Measurements from ENCODE around the gene VWF.

Gene VWF

DNA sequence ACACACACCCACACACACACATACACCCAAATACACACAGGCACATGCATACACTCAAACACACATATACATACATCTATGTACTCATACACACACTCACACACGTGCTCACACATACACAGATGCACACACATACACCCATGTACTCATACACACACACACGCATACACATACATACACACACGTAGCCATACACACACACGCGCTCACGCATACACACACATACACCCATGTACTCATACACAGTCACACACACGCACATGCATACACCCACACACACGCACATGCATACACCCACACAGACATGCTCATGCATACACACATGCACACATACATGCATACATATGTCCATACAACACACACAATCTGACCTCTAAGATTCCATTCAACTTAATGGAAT lies 91.7 kb downstream of the VWF start:
- TF ChIP-seq, protein P1, sequence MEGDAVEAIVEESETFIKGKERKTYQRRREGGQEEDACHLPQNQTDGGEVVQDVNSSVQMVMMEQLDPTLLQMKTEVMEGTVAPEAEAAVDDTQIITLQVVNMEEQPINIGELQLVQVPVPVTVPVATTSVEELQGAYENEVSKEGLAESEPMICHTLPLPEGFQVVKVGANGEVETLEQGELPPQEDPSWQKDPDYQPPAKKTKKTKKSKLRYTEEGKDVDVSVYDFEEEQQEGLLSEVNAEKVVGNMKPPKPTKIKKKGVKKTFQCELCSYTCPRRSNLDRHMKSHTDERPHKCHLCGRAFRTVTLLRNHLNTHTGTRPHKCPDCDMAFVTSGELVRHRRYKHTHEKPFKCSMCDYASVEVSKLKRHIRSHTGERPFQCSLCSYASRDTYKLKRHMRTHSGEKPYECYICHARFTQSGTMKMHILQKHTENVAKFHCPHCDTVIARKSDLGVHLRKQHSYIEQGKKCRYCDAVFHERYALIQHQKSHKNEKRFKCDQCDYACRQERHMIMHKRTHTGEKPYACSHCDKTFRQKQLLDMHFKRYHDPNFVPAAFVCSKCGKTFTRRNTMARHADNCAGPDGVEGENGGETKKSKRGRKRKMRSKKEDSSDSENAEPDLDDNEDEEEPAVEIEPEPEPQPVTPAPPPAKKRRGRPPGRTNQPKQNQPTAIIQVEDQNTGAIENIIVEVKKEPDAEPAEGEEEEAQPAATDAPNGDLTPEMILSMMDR (IDR thresholded peaks at IDR 0.05), result no peak

DNA sequence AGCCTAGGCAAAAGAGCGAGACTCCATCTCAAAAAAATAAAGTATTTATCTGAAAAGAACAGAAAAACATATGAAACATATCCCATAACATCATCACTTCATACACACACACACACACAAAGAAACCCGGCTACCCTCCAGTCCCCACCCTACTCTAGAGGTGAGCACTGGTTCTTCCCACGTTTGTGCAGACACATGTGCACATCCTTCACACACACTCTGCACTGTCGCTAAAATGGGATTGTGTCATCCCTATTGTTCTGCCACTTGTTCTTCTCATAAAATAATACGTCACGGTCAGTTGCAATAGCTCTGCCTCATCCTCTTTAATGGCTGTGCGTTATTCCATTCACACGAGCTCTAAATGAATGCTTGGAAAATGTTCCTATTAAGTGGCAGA lies 93.5 kb downstream of the VWF start:
- TF ChIP-seq, protein P1 (IDR thresholded peaks at IDR 0.05), result no peak

DNA sequence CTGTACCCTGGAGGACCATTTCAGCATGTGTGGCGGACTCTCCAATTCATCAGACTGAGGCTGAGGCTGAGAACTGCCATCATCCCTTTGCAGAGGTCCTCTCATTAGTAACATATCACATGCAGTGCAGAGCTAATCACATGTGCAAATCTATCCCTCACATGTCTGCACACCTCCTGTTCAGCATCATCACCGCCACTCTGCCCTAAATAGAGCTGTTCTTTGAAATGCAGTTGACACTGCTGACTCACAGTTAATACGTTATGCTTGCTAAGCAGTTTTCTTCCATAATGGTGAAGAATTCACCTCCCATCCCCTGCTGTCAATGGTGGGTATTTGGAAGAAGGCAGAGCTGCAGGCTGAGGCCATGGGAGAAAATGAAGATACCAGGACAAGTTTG lies 94.4 kb downstream of the VWF start:
- TF ChIP-seq, protein P1 (IDR thresholded peaks at IDR 0.05), result no peak

DNA sequence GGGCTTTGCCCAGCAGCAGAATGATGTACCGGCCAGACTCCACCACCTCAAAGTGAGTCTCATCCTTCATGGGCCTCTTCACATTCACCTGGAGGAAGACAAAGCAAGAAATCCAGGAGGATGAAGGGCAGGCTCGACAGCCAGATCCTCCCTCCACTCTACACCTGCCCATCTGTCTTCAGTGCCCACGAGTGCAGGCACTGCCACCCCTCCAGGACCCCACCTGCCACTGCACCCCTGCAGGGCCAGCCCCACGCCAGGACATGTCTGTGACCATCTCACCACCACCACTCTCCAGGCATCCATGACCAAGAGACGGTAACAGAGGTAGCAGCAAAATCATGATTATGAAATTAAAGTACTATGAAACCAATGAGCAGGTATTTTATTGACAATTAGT lies 95.1 kb downstream of the VWF start:
- TF ChIP-seq, protein P1 (IDR thresholded peaks at IDR 0.05), result no peak

DNA sequence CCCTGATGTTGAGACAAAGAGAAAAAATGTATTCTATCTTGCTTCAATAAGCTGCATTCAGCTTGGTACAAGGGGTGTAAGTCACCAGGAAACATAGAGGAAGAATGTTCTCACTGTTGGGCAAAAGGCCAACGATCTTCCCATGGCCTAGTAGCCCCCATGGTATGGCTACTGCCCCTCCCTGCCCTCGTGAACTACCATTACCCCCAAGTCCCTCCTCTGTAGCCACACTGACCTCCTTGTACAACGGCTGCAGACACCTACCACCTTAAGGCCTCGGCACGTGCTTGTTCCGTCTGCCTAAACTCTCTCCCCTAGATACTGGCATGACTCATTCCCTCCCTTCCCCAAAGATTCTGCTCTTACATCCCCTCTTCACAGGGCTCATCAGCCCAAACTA lies 97.5 kb downstream of the VWF start:
- TF ChIP-seq, protein P1 (IDR thresholded peaks at IDR 0.05), result no peak

DNA sequence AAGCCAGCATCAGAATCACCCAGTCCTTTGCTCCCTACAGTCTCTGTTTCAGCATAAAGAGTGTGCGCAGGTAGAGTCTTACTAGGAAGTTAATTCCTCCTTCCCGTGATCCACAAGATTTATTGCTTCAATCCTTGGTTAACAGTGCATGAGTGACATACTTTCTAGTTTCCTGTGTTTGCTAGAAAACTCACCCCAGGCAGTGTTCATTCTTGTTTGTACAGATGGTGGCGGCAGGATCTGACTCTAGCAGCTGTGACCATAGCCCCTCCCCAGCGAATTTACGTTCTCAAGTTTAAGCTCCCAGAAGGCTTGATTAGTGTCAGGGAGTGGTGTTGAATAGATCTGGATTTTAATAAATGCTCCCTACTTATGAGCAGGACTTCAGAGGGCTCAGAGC lies 103.5 kb downstream of the VWF start:
- TF ChIP-seq, protein P1 (IDR thresholded peaks at IDR 0.05), result no peak

DNA sequence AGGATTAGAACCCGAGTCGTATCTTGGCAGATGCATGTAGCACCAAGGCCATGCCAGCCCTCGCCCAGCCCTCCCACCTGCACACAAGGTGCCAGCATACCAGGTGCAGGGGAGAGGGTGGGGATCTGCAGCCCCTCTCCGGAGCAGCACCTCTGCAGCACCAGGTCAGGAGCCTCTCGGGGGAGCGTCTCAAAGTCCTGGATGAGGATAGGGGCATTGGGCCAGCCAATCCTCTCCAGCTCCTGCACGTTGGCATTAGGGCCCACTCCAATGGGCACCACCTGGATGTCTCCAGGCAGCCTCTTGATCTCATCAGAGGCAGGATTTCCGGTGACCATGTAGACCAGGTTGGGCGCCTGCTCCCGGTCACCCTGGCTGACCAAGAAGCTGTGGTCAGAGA lies 106.2 kb downstream of the VWF start:
- TF ChIP-seq, protein P1 (IDR thresholded peaks at IDR 0.05), result no peak

DNA sequence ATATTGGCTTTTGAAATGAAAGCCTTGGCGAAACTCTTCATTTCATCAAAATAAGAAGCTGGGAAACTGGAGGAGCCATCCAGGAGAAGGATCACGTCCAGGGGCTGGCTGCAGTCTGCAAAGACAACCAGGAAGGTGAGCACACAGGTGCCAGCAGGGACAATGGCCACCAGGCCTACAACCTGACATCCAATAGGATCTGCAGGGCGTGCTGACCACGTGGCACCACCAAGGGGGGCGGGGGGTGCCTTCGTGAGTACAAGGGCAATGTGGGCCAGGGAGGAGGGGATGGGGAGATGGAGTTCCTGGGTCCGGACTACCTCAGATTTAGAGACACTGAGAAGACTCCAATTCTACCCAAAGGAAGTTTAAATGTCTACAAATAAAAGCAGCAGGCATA lies 107.7 kb downstream of the VWF start:
- TF ChIP-seq, protein P1 (IDR thresholded peaks at IDR 0.05), result no peak

Data from LNCAP (cell line).